SK-N-SH (cell line): ENCODE measurements around the gene CGB8.
A peak's percentile ranks its signal among the peaks of the same experiment; 100 is the strongest.
"Not testable (repeated sequence)": the region's sequence is repeated elsewhere in the genome, so short reads cannot be mapped to it uniquely, and the experiment has no call there.

Experiments
- EP300 ChIP-seq, 2 experiments: IDR thresholded peaks; 2 replicates each; pipeline versions ENCODE4 v1.4.0 to v1.6.1; 2012; ENCODE audit warnings: borderline replicate concordance in 1 of 2, low read depth in 1 of 2, low read length in 1 of 2
- MEF2A ChIP-seq: IDR thresholded peaks from 2 replicates; pipeline ENCODE4 v1.4.0; 2012; ENCODE audit warnings: low read depth, borderline replicate concordance
- NRF1 ChIP-seq: IDR thresholded peaks from 2 replicates; pipeline ENCODE4 v1.6.1; 2012; ENCODE audit warnings: low read depth, mild to moderate bottlenecking, low read length
- POLR2AphosphoS5 ChIP-seq: IDR thresholded peaks from 2 replicates; pipeline ENCODE4 v1.6.1; 2012; ENCODE audit warnings: low read depth, low read length
- TCF12 ChIP-seq: IDR thresholded peaks from 2 replicates; pipeline ENCODE4 v1.4.0; 2012
- TF ChIP-seq, protein P1 (sequence below): IDR thresholded peaks from 2 replicates; pipeline ENCODE4 v1.4.0; 2012; ENCODE audit warnings: low read depth
- TF ChIP-seq, protein P2 (sequence below): fragments of 150-350 bp; IDR thresholded peaks from 2 replicates; pipeline ENCODE4 v1.6.1; 2017; ENCODE audit warnings: antibody characterized with exemption, low read length, low read depth, borderline replicate concordance
- TF ChIP-seq, protein P3 (sequence below): fragments of 200-600 bp; sonication (generic); IDR thresholded peaks from 2 replicates; pipeline ENCODE4 v1.6.1; 2017; ENCODE audit warnings: antibody characterized with exemption, mild to moderate bottlenecking, moderate library complexity
- TF ChIP-seq, protein P4 (sequence below): IDR thresholded peaks from 2 replicates; pipeline ENCODE4 v1.6.1; 2012; ENCODE audit warnings: mild to moderate bottlenecking, low read depth, low read length, moderate library complexity
- TF ChIP-seq, protein P5 (sequence below): IDR thresholded peaks from 2 replicates; pipeline ENCODE4 v1.4.0; 2012; ENCODE audit warnings: low read depth, borderline replicate concordance

DNA sequence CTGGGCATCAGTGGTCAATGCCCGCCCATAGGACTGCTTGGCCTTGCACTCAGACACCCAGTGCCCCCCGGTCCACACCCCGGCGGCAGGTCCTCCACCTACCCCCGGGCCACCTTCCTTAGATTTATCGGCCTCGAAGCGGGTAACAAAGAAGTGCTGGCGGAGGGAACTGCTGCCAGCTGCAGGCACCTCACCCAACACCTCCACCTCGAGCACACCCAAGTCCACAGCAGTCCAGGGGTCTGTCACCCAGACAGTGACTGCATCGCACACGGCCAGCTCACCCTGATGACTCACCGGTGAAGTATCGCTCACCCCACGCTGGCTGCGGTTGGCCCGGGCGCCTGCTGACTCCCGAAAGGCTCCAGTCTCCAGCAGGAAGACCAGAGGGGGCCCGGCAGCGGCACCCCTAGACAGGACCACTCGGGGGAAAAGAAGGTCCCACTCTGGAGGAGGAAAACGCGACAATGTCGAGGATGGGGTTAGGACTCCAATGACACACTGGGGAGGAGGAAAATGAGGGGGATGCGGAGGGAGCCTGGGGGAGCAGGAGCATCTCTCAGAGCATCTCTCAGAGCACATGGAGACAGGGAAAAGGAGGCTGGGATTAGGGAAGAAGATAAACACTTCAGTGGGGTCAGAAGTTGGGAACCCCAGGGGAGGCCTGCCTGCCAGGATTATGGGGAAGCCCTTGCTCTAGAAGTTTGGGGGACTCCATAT is 10.2 kb downstream of the CGB8 start:
- not testable (repeated sequence) for TF ChIP-seq MEF2A; EP300 (IDR thresholded peaks at IDR 0.05; ENCODE audit: borderline replicate concordance in 1 of 2, low read depth in 1 of 2, low read length in 1 of 2); NRF1; POLR2AphosphoS5
- TF ChIP-seq, protein P1, sequence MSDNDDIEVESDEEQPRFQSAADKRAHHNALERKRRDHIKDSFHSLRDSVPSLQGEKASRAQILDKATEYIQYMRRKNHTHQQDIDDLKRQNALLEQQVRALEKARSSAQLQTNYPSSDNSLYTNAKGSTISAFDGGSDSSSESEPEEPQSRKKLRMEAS, result not testable (repeated sequence)
- TF ChIP-seq, protein P2, sequence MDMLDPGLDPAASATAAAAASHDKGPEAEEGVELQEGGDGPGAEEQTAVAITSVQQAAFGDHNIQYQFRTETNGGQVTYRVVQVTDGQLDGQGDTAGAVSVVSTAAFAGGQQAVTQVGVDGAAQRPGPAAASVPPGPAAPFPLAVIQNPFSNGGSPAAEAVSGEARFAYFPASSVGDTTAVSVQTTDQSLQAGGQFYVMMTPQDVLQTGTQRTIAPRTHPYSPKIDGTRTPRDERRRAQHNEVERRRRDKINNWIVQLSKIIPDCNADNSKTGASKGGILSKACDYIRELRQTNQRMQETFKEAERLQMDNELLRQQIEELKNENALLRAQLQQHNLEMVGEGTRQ, result not testable (repeated sequence)
- TF ChIP-seq, protein P3, sequence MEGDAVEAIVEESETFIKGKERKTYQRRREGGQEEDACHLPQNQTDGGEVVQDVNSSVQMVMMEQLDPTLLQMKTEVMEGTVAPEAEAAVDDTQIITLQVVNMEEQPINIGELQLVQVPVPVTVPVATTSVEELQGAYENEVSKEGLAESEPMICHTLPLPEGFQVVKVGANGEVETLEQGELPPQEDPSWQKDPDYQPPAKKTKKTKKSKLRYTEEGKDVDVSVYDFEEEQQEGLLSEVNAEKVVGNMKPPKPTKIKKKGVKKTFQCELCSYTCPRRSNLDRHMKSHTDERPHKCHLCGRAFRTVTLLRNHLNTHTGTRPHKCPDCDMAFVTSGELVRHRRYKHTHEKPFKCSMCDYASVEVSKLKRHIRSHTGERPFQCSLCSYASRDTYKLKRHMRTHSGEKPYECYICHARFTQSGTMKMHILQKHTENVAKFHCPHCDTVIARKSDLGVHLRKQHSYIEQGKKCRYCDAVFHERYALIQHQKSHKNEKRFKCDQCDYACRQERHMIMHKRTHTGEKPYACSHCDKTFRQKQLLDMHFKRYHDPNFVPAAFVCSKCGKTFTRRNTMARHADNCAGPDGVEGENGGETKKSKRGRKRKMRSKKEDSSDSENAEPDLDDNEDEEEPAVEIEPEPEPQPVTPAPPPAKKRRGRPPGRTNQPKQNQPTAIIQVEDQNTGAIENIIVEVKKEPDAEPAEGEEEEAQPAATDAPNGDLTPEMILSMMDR, result not testable (repeated sequence)
- TF ChIP-seq, protein P4, sequence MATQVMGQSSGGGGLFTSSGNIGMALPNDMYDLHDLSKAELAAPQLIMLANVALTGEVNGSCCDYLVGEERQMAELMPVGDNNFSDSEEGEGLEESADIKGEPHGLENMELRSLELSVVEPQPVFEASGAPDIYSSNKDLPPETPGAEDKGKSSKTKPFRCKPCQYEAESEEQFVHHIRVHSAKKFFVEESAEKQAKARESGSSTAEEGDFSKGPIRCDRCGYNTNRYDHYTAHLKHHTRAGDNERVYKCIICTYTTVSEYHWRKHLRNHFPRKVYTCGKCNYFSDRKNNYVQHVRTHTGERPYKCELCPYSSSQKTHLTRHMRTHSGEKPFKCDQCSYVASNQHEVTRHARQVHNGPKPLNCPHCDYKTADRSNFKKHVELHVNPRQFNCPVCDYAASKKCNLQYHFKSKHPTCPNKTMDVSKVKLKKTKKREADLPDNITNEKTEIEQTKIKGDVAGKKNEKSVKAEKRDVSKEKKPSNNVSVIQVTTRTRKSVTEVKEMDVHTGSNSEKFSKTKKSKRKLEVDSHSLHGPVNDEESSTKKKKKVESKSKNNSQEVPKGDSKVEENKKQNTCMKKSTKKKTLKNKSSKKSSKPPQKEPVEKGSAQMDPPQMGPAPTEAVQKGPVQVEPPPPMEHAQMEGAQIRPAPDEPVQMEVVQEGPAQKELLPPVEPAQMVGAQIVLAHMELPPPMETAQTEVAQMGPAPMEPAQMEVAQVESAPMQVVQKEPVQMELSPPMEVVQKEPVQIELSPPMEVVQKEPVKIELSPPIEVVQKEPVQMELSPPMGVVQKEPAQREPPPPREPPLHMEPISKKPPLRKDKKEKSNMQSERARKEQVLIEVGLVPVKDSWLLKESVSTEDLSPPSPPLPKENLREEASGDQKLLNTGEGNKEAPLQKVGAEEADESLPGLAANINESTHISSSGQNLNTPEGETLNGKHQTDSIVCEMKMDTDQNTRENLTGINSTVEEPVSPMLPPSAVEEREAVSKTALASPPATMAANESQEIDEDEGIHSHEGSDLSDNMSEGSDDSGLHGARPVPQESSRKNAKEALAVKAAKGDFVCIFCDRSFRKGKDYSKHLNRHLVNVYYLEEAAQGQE, result not testable (repeated sequence)
- TF ChIP-seq, protein P5, sequence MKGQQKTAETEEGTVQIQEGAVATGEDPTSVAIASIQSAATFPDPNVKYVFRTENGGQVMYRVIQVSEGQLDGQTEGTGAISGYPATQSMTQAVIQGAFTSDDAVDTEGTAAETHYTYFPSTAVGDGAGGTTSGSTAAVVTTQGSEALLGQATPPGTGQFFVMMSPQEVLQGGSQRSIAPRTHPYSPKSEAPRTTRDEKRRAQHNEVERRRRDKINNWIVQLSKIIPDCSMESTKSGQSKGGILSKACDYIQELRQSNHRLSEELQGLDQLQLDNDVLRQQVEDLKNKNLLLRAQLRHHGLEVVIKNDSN, result not testable (repeated sequence)
- TF ChIP-seq TCF12, result peak; percentile 8; the same call in 1 of the 2 replicates
